ENCODE measurements around the gene FBN2.

FBN2 gene

GRCh38 chr5:128225245-128226030 is 312.6 kb downstream of the FBN2 start:
- Histone ChIP-seq H3K36me3 (ENCODE audit: insufficient read depth, low read length) (no peaks in the 10 kb centered on the region), H3K9me3 (ENCODE audit: low read depth, low read length) (no peaks in the 10 kb centered on the region), H3K4me3 (no peak overlapping the region), H3K27ac (no peak overlapping the region), H3K9ac (ENCODE audit: insufficient read length) (no peak overlapping the region)
- TF ChIP-seq EZH2 (IDR thresholded peaks at IDR 0.05): no peak
- TF ChIP-seq FOXP2 (optimal IDR thresholded peaks at IDR 0.05; ENCODE audit: control extremely low read depth, extremely low read length, insufficient read depth): no peak
- TF ChIP-seq POLR2AphosphoS5 (IDR thresholded peaks at IDR 0.05; ENCODE audit: borderline replicate concordance, low read depth, low read length): no peak
- no peak for DNase-seq (ENCODE audit: low read depth, low spot score)

DNA sequence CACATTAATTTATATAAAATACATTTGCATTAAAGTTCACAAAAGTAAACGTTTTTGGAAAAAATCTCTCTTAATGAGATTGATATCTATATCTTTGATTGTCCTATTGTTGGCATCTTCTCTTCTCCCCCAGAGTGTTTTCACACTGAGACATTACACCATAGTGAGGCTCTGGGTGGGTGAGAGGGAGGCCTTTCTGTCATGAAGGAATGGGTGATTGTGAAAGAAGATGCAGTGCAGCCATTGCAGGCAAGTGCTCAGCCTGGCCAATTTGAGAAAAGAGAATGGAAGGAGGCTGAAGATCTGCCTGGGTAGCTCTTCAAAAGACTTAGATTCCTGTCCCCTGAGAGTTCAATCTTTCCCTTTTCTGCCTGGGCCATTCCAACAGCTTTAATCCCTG is 313.7 kb downstream of the FBN2 start:
- no peaks in the 10 kb centered on the region for H3K36me3 ChIP-seq (ENCODE audit: insufficient read depth, low read length)
- DNase-seq (ENCODE audit: low read depth, low spot score): no peak
- no peak overlapping the region for H3K4me3 ChIP-seq
- TF ChIP-seq FOXP2 (optimal IDR thresholded peaks at IDR 0.05; ENCODE audit: control extremely low read depth, extremely low read length, insufficient read depth) (no peak), POLR2AphosphoS5 (IDR thresholded peaks at IDR 0.05; ENCODE audit: borderline replicate concordance, low read depth, low read length) (no peak), EZH2 (IDR thresholded peaks at IDR 0.05) (no peak)
- no peaks in the 10 kb centered on the region for H3K9me3 ChIP-seq (ENCODE audit: low read depth, low read length)
- no peak overlapping the region for H3K9ac ChIP-seq (ENCODE audit: insufficient read length)
- no peak overlapping the region for H3K27ac ChIP-seq

GRCh38 chr5:128220841-128221240 is 317.2 kb downstream of the FBN2 start:
- no peak overlapping the region for H3K9ac ChIP-seq (ENCODE audit: insufficient read length)
- no peak overlapping the region for H3K4me3 ChIP-seq
- H3K27ac ChIP-seq: no peak overlapping the region
- DNase-seq (ENCODE audit: low read depth, low spot score): no peak
- H3K36me3 ChIP-seq (ENCODE audit: insufficient read depth, low read length): no peaks in the 10 kb centered on the region
- no peak for TF ChIP-seq EZH2 (IDR thresholded peaks at IDR 0.05)
- no peaks in the 10 kb centered on the region for H3K9me3 ChIP-seq (ENCODE audit: low read depth, low read length)

DNA sequence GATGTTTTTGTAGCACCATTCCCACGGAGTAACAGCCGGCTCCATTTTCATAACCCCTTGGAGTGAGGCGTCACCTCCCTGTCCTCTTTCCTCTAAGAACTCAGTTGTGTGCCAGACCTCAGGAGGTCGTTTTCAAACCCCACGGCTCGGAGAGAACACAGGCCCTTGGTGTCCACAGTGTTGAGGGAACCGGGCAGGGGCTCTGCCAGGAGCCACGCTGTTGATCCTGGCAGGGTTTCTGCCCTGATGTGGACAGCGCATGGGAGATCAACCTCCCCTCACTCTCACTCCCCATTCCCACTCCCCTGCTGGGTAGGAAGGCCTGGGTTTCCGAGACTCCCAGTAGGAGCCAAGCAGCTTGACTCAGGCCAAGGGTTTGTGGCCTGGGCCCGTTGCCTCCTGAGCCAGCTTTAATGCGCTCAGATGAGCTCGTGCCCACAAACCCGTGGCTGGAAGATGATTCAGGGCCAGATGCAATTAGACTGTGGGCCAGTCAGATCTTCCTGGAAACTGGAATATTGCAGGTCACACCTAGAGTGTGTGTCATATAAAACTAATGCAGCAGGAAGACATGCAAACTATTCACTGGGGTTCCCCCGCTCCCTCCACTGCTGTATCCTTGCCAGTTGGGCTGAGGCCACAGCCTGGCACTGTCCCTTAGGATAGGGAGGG is 321.0 kb downstream of the FBN2 start:
- Histone ChIP-seq H3K27ac (no peak overlapping the region), H3K4me3 (no peak overlapping the region), H3K36me3 (ENCODE audit: insufficient read depth, low read length) (no peaks in the 10 kb centered on the region), H3K9me3 (ENCODE audit: low read depth, low read length) (no peaks in the 10 kb centered on the region), H3K9ac (ENCODE audit: insufficient read length) (no peak overlapping the region)
- no peak for DNase-seq (ENCODE audit: low read depth, low spot score)
- no peak for TF ChIP-seq POLR2AphosphoS5 (IDR thresholded peaks at IDR 0.05; ENCODE audit: borderline replicate concordance, low read depth, low read length)
- no peak for TF ChIP-seq EZH2 (IDR thresholded peaks at IDR 0.05)
- TF ChIP-seq FOXP2 (optimal IDR thresholded peaks at IDR 0.05; ENCODE audit: control extremely low read depth, extremely low read length, insufficient read depth): no peak

DNA sequence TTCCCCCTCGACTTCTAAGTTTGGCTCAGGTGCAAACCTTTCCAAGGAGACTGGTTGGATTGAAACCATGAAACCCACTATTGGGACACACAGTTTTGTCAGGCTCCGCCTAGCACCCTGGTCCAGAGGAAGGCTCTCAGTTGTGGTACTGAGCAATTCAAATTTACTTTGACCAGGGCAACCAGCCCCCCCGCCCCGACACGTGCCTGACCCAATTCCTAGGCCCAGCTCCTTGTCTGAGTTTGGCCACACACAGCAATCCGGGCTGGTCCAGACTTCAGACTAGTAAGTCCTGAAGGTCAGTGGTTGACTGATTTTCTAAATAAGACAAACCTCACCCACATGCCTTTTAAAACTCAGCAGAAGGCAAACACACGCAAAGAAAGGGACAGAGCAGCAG is 321.8 kb downstream of the FBN2 start:
- no peaks in the 10 kb centered on the region for H3K9me3 ChIP-seq (ENCODE audit: low read depth, low read length)
- no peak overlapping the region for H3K4me3 ChIP-seq
- no peaks in the 10 kb centered on the region for H3K36me3 ChIP-seq (ENCODE audit: insufficient read depth, low read length)
- DNase-seq (ENCODE audit: low read depth, low spot score): no peak
- TF ChIP-seq FOXP2 (optimal IDR thresholded peaks at IDR 0.05; ENCODE audit: control extremely low read depth, extremely low read length, insufficient read depth): no peak
- TF ChIP-seq EZH2 (IDR thresholded peaks at IDR 0.05): no peak
- TF ChIP-seq POLR2AphosphoS5 (IDR thresholded peaks at IDR 0.05; ENCODE audit: borderline replicate concordance, low read depth, low read length): no peak
- H3K27ac ChIP-seq: no peak overlapping the region
- no peak overlapping the region for H3K9ac ChIP-seq (ENCODE audit: insufficient read length)

DNA sequence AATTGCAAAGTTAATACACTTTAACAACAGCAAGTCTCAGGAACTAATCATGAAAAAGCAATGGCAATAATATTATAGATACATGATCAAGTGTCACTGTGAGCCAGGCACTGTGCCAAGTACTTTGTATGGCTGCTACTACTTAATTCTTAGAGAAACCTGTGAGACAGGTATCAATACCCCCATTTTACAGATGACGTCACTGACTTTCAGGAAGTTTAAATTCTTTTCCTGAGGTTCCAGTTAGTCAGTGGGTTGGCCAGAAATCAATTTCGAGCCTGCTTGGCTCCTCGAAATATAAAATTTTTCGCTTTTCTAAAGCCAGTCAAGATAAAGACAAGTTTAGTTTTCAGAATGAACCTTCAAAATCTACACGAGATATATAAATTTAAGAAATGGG is 324.2 kb downstream of the FBN2 start:
- TF ChIP-seq FOXP2 (optimal IDR thresholded peaks at IDR 0.05; ENCODE audit: control extremely low read depth, extremely low read length, insufficient read depth) (no peak), EZH2 (IDR thresholded peaks at IDR 0.05) (no peak), POLR2AphosphoS5 (IDR thresholded peaks at IDR 0.05; ENCODE audit: borderline replicate concordance, low read depth, low read length) (no peak)
- no peaks in the 10 kb centered on the region for H3K36me3 ChIP-seq (ENCODE audit: insufficient read depth, low read length)
- no peak overlapping the region for H3K4me3 ChIP-seq
- DNase-seq (ENCODE audit: low read depth, low spot score): no peak
- H3K27ac ChIP-seq: no peak overlapping the region
- no peaks in the 10 kb centered on the region for H3K9me3 ChIP-seq (ENCODE audit: low read depth, low read length)
- no peak overlapping the region for H3K9ac ChIP-seq (ENCODE audit: insufficient read length)

GRCh38 chr5:128213340-128213739 is 324.7 kb downstream of the FBN2 start:
- Histone ChIP-seq H3K4me3 (no peak overlapping the region), H3K36me3 (ENCODE audit: insufficient read depth, low read length) (no peaks in the 10 kb centered on the region), H3K27ac (no peak overlapping the region), H3K9ac (ENCODE audit: insufficient read length) (no peak overlapping the region), H3K9me3 (ENCODE audit: low read depth, low read length) (no peaks in the 10 kb centered on the region)
- peak; percentile 45 for DNase-seq (ENCODE audit: low read depth, low spot score)
- TF ChIP-seq EZH2 (IDR thresholded peaks at IDR 0.05): no peak
- TF ChIP-seq FOXP2 (optimal IDR thresholded peaks at IDR 0.05; ENCODE audit: control extremely low read depth, extremely low read length, insufficient read depth): no peak
- TF ChIP-seq POLR2AphosphoS5 (IDR thresholded peaks at IDR 0.05; ENCODE audit: borderline replicate concordance, low read depth, low read length): no peak

- DNase-seq (ENCODE audit: low read depth, low spot score): no peak
- TF ChIP-seq POLR2AphosphoS5 (IDR thresholded peaks at IDR 0.05; ENCODE audit: borderline replicate concordance, low read depth, low read length) (no peak), FOXP2 (optimal IDR thresholded peaks at IDR 0.05; ENCODE audit: control extremely low read depth, extremely low read length, insufficient read depth) (no peak)
- Histone ChIP-seq H3K36me3 (ENCODE audit: insufficient read depth, low read length) (no peaks in the 10 kb centered on the region), H3K9ac (ENCODE audit: insufficient read length) (no peak overlapping the region), H3K27ac (no peak overlapping the region), H3K4me3 (no peak overlapping the region), H3K9me3 (ENCODE audit: low read depth, low read length) (no peaks in the 10 kb centered on the region)
Measured at GRCh38 chr5:128212191-128212806, 325.7 kb downstream of the FBN2 start.
